MM.1S (cell line): ENCODE measurements around the gene STARD10.

Experiments used
- DNase-seq: peaks from one replicate; pipeline ENCODE4 v3.0.0-alpha.2; 2015
- H2AFZ ChIP-seq: fragments of 300-600 bp; sonication (generic); 2 replicates; pipeline ENCODE4 v1.6.0; 2016; ENCODE audit warnings: antibody characterized with exemption, low read length
- H3F3A ChIP-seq: fragments of 300-600 bp; sonication (generic); 2 replicates; pipeline ENCODE4 v1.6.1; 2016; ENCODE audit warnings: mild to moderate bottlenecking, antibody characterized with exemption, low read length, moderate library complexity, mixed read lengths; ENCODE audit not compliant: insufficient read depth
- H3K27ac ChIP-seq: fragments of 300-600 bp; sonication (generic); 2 replicates; pipeline ENCODE4 v1.5.1; 2016; ENCODE audit warnings: mild to moderate bottlenecking, low read length
- H3K27me3 ChIP-seq: fragments of 300-600 bp; sonication (generic); replicated peaks from 2 replicates; pipeline ENCODE4 v1.6.0; 2016; ENCODE audit warnings: low read length; ENCODE audit not compliant: insufficient read depth
- H3K36me3 ChIP-seq: fragments of 300-600 bp; sonication (generic); replicated peaks from 2 replicates; pipeline ENCODE4 v1.6.1; 2016; ENCODE audit warnings: mild to moderate bottlenecking, low read length, mixed read lengths; ENCODE audit not compliant: insufficient read depth
- H3K4me1 ChIP-seq: fragments of 300-600 bp; sonication (generic); 2 replicates; pipeline ENCODE4 v1.6.1; 2016; ENCODE audit warnings: low read length, mixed read lengths
- H3K4me2 ChIP-seq: fragments of 300-600 bp; sonication (generic); 2 replicates; pipeline ENCODE4 v1.6.0; 2016; ENCODE audit warnings: low read depth, low read length
- H3K4me3 ChIP-seq: fragments of 300-600 bp; sonication (generic); 2 replicates; pipeline ENCODE4 v1.5.1; 2016; ENCODE audit warnings: low read length, mixed read lengths
- H3K79me2 ChIP-seq: fragments of 300-600 bp; sonication (generic); 2 replicates; pipeline ENCODE4 v1.6.1; 2016; ENCODE audit warnings: mixed run types, low read length, mixed read lengths
- H3K9ac ChIP-seq: fragments of 300-600 bp; sonication (generic); 2 replicates; pipeline ENCODE4 v1.6.1; 2016; ENCODE audit warnings: low read length, mixed read lengths
- H3K9me2 ChIP-seq: fragments of 300-600 bp; sonication (generic); replicated peaks from 2 replicates; pipeline ENCODE4 v1.6.1; 2016; ENCODE audit warnings: mild to moderate bottlenecking, low read length, mixed read lengths; ENCODE audit not compliant: insufficient read depth
- H3K9me3 ChIP-seq: fragments of 300-600 bp; sonication (generic); replicated peaks from 2 replicates; pipeline ENCODE4 v1.6.1; 2016; ENCODE audit warnings: mild to moderate bottlenecking, low read length, mixed read lengths; ENCODE audit not compliant: insufficient read depth
- H4K20me1 ChIP-seq: fragments of 300-600 bp; sonication (generic); 2 replicates; pipeline ENCODE4 v1.6.1; 2016; ENCODE audit warnings: mild to moderate bottlenecking, low read length, moderate library complexity, mixed read lengths; ENCODE audit not compliant: insufficient read depth
- CTCF ChIP-seq: fragments of 300-600 bp; sonication (generic); IDR thresholded peaks from 2 replicates; pipeline ENCODE4 v1.5.1; 2016; ENCODE audit warnings: antibody characterized with exemption, low read length, mixed read lengths
- EZH2 ChIP-seq: fragments of 300-600 bp; sonication (generic); optimal IDR thresholded peaks from 2 replicates; pipeline ENCODE3; 2017; ENCODE audit warnings: low read depth, mild to moderate bottlenecking, antibody characterized with exemption, low read length, mixed read lengths
- EZH2phosphoT487 ChIP-seq: fragments of 300-600 bp; sonication (generic); IDR thresholded peaks from 2 replicates; pipeline ENCODE4 v1.6.1; 2018; ENCODE audit warnings: antibody characterized with exemption, low read length

The STARD10 gene

GRCh38 chr11:72805216-72805615 lies 11.4 kb upstream of the STARD10 start:
- Histone ChIP-seq H3K9me2 (no peaks in the 10 kb centered on the region), H3K27ac (no peak overlapping the region), H3K79me2 (no peaks in the 10 kb centered on the region), H3F3A (no peaks in the 10 kb centered on the region; the same call in 1 of the 2 replicates), H3K4me2 (no peak overlapping the region), H2AFZ (no peak overlapping the region), H3K27me3 (no peaks in the 10 kb centered on the region), H4K20me1 (no peaks in the 10 kb centered on the region), H3K4me3 (no peak overlapping the region), H3K4me1 (no peaks in the 10 kb centered on the region), H3K9me3 (no peaks in the 10 kb centered on the region), H3K9ac (no peak overlapping the region), H3K36me3 (no peaks in the 10 kb centered on the region)
- TF ChIP-seq CTCF (no peak), EZH2 (no peak), EZH2phosphoT487 (no peak)
- no peak for DNase-seq

DNA sequence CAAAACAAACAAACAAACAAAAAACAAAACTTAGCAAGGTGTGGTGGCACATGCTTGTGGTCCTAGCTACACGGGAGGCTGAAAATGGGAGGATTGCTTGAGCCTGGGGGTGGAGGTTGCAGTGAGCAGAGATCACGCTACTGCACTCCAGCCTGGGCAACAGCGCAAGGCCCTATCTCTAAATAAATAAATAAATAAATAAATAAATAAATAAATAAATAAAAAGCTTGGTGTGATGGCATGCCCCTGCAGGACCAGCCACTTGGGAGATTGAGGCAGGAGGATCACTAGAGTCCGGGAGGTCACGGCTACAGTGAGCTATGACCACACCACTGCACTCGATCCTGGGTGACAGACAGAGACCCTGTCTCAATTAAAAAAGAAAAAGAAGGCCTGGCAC lies 9.0 kb upstream of the STARD10 start:
- Histone ChIP-seq H2AFZ (no peak overlapping the region), H3K27me3 (no peaks in the 10 kb centered on the region)
- TF ChIP-seq EZH2phosphoT487 = no peak
- no peak for TF ChIP-seq CTCF

GRCh38 chr11:72799441-72799840 lies 5.6 kb upstream of the STARD10 start:
- no peaks in the 10 kb centered on the region for H3K27me3 ChIP-seq
- no peak overlapping the region for H3K4me2 ChIP-seq
- H3K9me2 ChIP-seq = no peaks in the 10 kb centered on the region
- no peak overlapping the region for H3K27ac ChIP-seq
- peaks cover 3% of the 10 kb centered on the region; the same call in 1 of the 2 replicates for H3F3A ChIP-seq
- no peaks in the 10 kb centered on the region for H3K79me2 ChIP-seq
- no peaks in the 10 kb centered on the region for H3K36me3 ChIP-seq
- H3K9ac ChIP-seq = no peak overlapping the region
- TF ChIP-seq EZH2phosphoT487 (no peak), CTCF (no peak)
- no peak for DNase-seq
- H2AFZ ChIP-seq = no peak overlapping the region
- H4K20me1 ChIP-seq = no peaks in the 10 kb centered on the region
- H3K9me3 ChIP-seq = no peaks in the 10 kb centered on the region
- H3K4me1 ChIP-seq = peaks cover 4% of the 10 kb centered on the region; the same call in 1 of the 2 replicates
- no peak overlapping the region for H3K4me3 ChIP-seq

More for the DNA sequence above, 9.0 kb upstream of the STARD10 start:
- Histone ChIP-seq H3K9me3 (no peaks in the 10 kb centered on the region), H3K4me2 (no peak overlapping the region), H3F3A (no peaks in the 10 kb centered on the region; the same call in 1 of the 2 replicates), H3K79me2 (no peaks in the 10 kb centered on the region), H3K9ac (no peak overlapping the region), H3K4me1 (no peaks in the 10 kb centered on the region), H3K27ac (no peak overlapping the region), H3K9me2 (no peaks in the 10 kb centered on the region), H3K4me3 (no peak overlapping the region), H4K20me1 (no peaks in the 10 kb centered on the region), H3K36me3 (no peaks in the 10 kb centered on the region)
- DNase-seq = no peak

DNA sequence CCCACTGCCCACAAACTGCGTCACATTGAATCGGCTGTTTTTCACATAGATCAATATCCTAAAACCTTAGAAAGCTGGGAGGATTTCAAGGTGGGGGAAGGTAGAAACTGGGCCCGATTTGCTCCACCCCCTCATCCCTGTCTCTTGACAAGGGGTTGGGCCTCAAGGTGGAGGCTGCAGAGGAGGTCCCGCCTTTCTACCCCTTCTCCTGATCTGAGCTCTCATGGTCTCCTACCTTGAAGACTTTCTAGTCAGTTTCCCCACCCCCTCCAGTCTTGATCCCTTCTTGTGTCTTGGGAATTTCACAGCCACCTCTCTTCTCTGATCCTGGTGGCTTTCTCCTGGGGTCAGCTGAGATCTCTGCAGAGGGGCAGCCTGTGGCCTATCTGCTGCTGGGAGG lies 4.5 kb upstream of the STARD10 start:
- Histone ChIP-seq H3F3A (0 out of 2 replicates have a peak, but pooled peaks cover 4% of the 10 kb centered on the region), H3K9me3 (no peaks in the 10 kb centered on the region), H3K79me2 (no peaks in the 10 kb centered on the region), H3K36me3 (no peaks in the 10 kb centered on the region), H3K4me1 (peaks cover 6% of the 10 kb centered on the region), H3K4me3 (no peak overlapping the region), H3K9me2 (no peaks in the 10 kb centered on the region), H2AFZ (no peak overlapping the region), H3K27me3 (no peaks in the 10 kb centered on the region), H4K20me1 (no peaks in the 10 kb centered on the region), H3K9ac (no peak overlapping the region), H3K4me2 (no peak overlapping the region), H3K27ac (no peak overlapping the region)
- no peak for TF ChIP-seq EZH2
- TF ChIP-seq CTCF = no peak
- TF ChIP-seq EZH2phosphoT487 = no peak
- no peak for DNase-seq
